ENCODE data around the gene FAT3.

- TF ChIP-seq CTCF (IDR thresholded peaks at IDR 0.05): no peak
- no peak for TF ChIP-seq ZFX (IDR thresholded peaks at IDR 0.05; ENCODE audit: borderline replicate concordance)
These were observed 32.5 kb upstream of the FAT3 start for GRCh38 chr11:92192141-92192540.

Measured in 22Rv1 (cell line).